ENCODE data around the gene IDS. TPM values are rescaled to one million over a fixed set of nuclear protein-coding genes. Genes with fewer than 3 reads are reported as not detected.

The IDS gene
- total and polyA plus RNA-seq, 12 donors, result 24.0 to 89.5 (median 71.4) TPM

GRCh38 chrX:149467920-149468319 lies 37.2 kb downstream of the IDS start:
- Histone ChIP-seq H3K4me3 (no peak overlapping the region), H3K27ac (no peak overlapping the region), H3K36me3 (no peaks in the 10 kb centered on the region), H3K9me3 (peaks cover 0 to 3% (median 0%) of the 10 kb centered on the region in 11 donors), H3K4me1 (peaks cover 0 to 7% (median 0%) of the 10 kb centered on the region in 9 donors), H3K27me3 (peaks cover 0 to 16% (median 0%) of the 10 kb centered on the region in 7 donors)
- ATAC-seq (peak in 7 of 8 donors; percentile 26 to 59 (median 40)), DNase-seq (peak; percentile 37 to 63)
- intact Hi-C loops (cut with DNase I), result loop anchor here in 2 of 10 donors (10.0 kb wide), 1 partner anchor 1413 kb away; no protein-coding TSS in a partner anchor
- WGBS, 2 donors, result 45 to 49% methylated on average over 5 of the region's 5 CpGs
- TF ChIP-seq CTCF (IDR thresholded peaks at IDR 0.05), result no peak

GRCh38 chrX:149467461-149467860 lies 37.6 kb downstream of the IDS start:
- ATAC-seq (no peak), DNase-seq (no peak)
- Histone ChIP-seq H3K27me3 (peaks cover 0 to 13% (median 0%) of the 10 kb centered on the region in 7 donors), H3K36me3 (no peaks in the 10 kb centered on the region), H3K4me1 (peaks cover 0 to 7% (median 0%) of the 10 kb centered on the region in 9 donors), H3K9me3 (peaks cover 0 to 3% (median 0%) of the 10 kb centered on the region in 11 donors), H3K27ac (no peak overlapping the region), H3K4me3 (no peak overlapping the region)
- TF ChIP-seq CTCF (IDR thresholded peaks at IDR 0.05), result no peak
- WGBS, 2 donors, result 80 to 81% methylated on average over 3 of the region's 3 CpGs
- intact Hi-C loops (cut with DNase I), result loop anchor here in 2 of 10 donors (10.0 kb wide), 1 partner anchor 1413 kb away; no protein-coding TSS in a partner anchor

- Histone ChIP-seq H3K4me3 (no peak overlapping the region), H3K27ac (peak overlapping the region in 1 of 10 donors; percentile 4), H3K9me3 (peaks cover 0 to 3% (median 0%) of the 10 kb centered on the region in 11 donors), H3K36me3 (no peaks in the 10 kb centered on the region), H3K4me1 (no peaks in the 10 kb centered on the region), H3K27me3 (peaks cover 0 to 11% (median 0%) of the 10 kb centered on the region in 7 donors)
- DNase-seq (peak in 1 of 2 donors; percentile 9), ATAC-seq (peak in 3 of 8 donors; percentile 33 to 69 (median 61))
- no peak for TF ChIP-seq CTCF (IDR thresholded peaks at IDR 0.05)
- intact Hi-C loops (cut with DNase I), result loop anchor here in 2 of 10 donors (10.0 kb wide), 1 partner anchor 1408 kb away; no protein-coding TSS in a partner anchor
- 50 to 72% methylated on average over 1 of the region's 1 CpG for WGBS, 2 donors
Observed at GRCh38 chrX:149462849-149463248, 42.3 kb downstream of the IDS start.

- no peak overlapping the region for H3K27ac ChIP-seq
- 69 to 79% methylated on average over 3 of the region's 3 CpGs for WGBS, 2 donors
- H3K4me1 ChIP-seq, result no peaks in the 10 kb centered on the region
- intact Hi-C loops (cut with DNase I), result loop anchor here in 2 of 10 donors (10.0 kb wide), 1 partner anchor 1407 kb away; no protein-coding TSS in a partner anchor
- TF ChIP-seq CTCF (IDR thresholded peaks at IDR 0.05), result no peak
- H3K9me3 ChIP-seq, result peaks cover 0 to 3% (median 0%) of the 10 kb centered on the region in 11 donors
- DNase-seq (no peak), ATAC-seq (no peak)
- H3K27me3 ChIP-seq, result peaks cover 0 to 11% (median 0%) of the 10 kb centered on the region in 7 donors
- H3K4me3 ChIP-seq, result no peak overlapping the region
- no peaks in the 10 kb centered on the region for H3K36me3 ChIP-seq
Observed at GRCh38 chrX:149461746-149462145, 43.4 kb downstream of the IDS start.
